Spleen (tissue), 11 donors: ENCODE data around the gene ACKR1. TPM values are rescaled to one million over a fixed set of nuclear protein-coding genes. Genes with fewer than 3 reads are reported as not detected.

ENCODE experiments used
- DNase-seq: peaks from one replicate; pipeline ENCODE4 v3.0.0-alpha.2; 2020
- H3K27ac ChIP-seq, 8 donors: fragments of 200-600 bp; sonication (generic) in 7 of 8; 1 replicate in 4 of 8; 2 replicates in 4 of 8; pipeline versions ENCODE4 v1.5.0 to v1.8.0; 2016 to 2021; ENCODE audit warnings: inconsistent platforms in 4 of 8, mild to moderate bottlenecking in 4 of 8, moderate library complexity in 1 of 8
- H3K27me3 ChIP-seq, 7 donors: fragments of 200-600 bp; sonication (generic) in 6 of 7; replicated peaks in 1 of 7; 1 replicate in 4 of 7; 2 replicates in 3 of 7; pipeline versions ENCODE4 v1.5.0 to v1.8.0; 2016 to 2021; ENCODE audit warnings: inconsistent platforms in 3 of 7, mild to moderate bottlenecking in 1 of 7
- H3K36me3 ChIP-seq, 6 donors: fragments of 200-600 bp; sonication (generic) in 5 of 6; 1 replicate in 4 of 6; 2 replicates in 2 of 6; pipeline versions ENCODE4 v1.5.0 to v1.8.0; 2016 to 2021; ENCODE audit warnings: inconsistent platforms in 2 of 6
- H3K4me1 ChIP-seq, 6 donors: fragments of 200-600 bp; sonication (generic) in 5 of 6; 1 replicate in 3 of 6; 2 replicates in 3 of 6; pipeline versions ENCODE4 v1.5.0 to v1.8.0; 2016 to 2021; ENCODE audit warnings: inconsistent platforms in 3 of 6
- H3K4me3 ChIP-seq, 8 donors: fragments of 200-600 bp; sonication (generic) in 7 of 8; 1 replicate in 4 of 8; 2 replicates in 4 of 8; pipeline versions ENCODE4 v1.5.0 to v1.8.0; 2016 to 2021; ENCODE audit warnings: inconsistent platforms in 4 of 8, mild to moderate bottlenecking in 4 of 8, moderate library complexity in 2 of 8
- H3K9me3 ChIP-seq, 8 donors: fragments of 200-600 bp; sonication (generic) in 7 of 8; 1 replicate in 4 of 8; 2 replicates in 4 of 8; pipeline versions ENCODE4 v1.5.0 to v1.8.0; 2016 to 2021; ENCODE audit warnings: inconsistent platforms in 4 of 8
- POLR2A ChIP-seq, 3 donors: fragments of 450-650 bp; IDR thresholded peaks; one replicate each; pipeline ENCODE4 v1.5.1; 2017; ENCODE audit warnings: antibody characterized with exemption in 3 of 3, mild to moderate bottlenecking in 1 of 3
- POLR2AphosphoS5 ChIP-seq, 3 donors: sonication (generic); formaldehyde crosslinking; IDR thresholded peaks; one replicate each; pipeline ENCODE4 v1.5.1; 2017; ENCODE audit warnings: antibody characterized with exemption in 3 of 3
- WGBS, 5 donors: extraction: QIAGEN DNeasy Blood & Tissue Kit in 3 of 5; methylation state at CpG; one replicate each; pipeline versions ENCODE4 v1.1.5 to v1.1.7; 2013 to 2018; 5-methylcytosine and 5-hydroxymethylcytosine counted together
- intact Hi-C: fragments of 100-400 bp; cut with DNase I; formaldehyde crosslinking; loops from one replicate; pipeline ENCODE4 v1.15.0; 2023; ENCODE audit warnings: low total_unique reads
- polyA plus RNA-seq, 3 donors: library from polyadenylated mRNA; stranded (reverse); fragments of 200-250 nt; gene quantifications; one replicate each; pipeline ENCODE4 v1.2.1, GENCODE V29; 2013
- total RNA-seq, 7 donors: library from RNA; depleted of rRNA in 3 of 7; stranded (reverse); fragments of >200 nt in 3 of 7; fragmentation: NEBNext Ultra II Directional in 4 of 7; extraction: Animal tissue kit (Norgen Biotek cat#: 25700) in 4 of 7; gene quantifications; one replicate each; pipeline versions ENCODE4 v1.1.0 to v1.2.1, GENCODE V29; 2016 to 2021
- TF ChIP-seq, protein P1 (sequence below), 11 experiments: fragments of 200-600 bp in 7 of 11; fragments of 450-650 bp in 4 of 11; sonication (generic) in 4 of 11; IDR thresholded peaks in 8 of 11; conservative IDR thresholded peaks in 3 of 11; 1 replicate in 7 of 11; 2 replicates in 4 of 11; pipeline versions ENCODE4 v1.4.0 to v1.8.0; 2016 to 2021; ENCODE audit warnings: antibody characterized with exemption in 11 of 11, inconsistent platforms in 4 of 11, mild to moderate bottlenecking in 1 of 11
- donor health status: healthy with polysubstance abuse.
- donor health status: DM: no; HTN: no; CAD: no; lungs with moderate emphysema.
- donor health status: DM: no; HTN: no; CAD: no.
- donor health status: Bipolar disorder and iron deficiency.
- donor health status: healthy.
- donor health status: DM: no; HTN: no; CAD: no.
- donor health status: DM: yes; HTN: yes; CAD: no.

Gene ACKR1
- total and polyA plus RNA-seq, 10 donors, result 17.6 to 141 (median 99.6) TPM

DNA sequence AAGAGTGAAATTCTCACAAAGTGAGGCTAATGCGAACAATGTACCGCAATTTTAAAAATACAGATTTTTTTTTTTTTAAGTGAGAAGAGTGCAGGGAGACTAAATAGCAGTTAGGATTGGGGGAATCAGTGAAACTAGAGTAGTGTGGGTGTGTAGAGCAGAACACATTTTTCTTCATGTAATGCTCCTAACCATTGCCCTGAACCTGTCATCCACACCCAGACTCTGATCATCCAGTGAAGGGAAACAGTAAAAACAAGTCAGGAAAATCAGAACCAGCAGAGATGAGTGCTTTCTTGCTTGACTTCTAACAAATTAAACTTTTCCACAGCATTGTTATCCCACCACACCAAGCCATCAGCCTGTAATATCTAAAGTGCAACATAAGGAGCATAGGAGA is 24.2 kb upstream of the ACKR1 start:
- intact Hi-C loops, result no loop called here
- TF ChIP-seq, protein P1, sequence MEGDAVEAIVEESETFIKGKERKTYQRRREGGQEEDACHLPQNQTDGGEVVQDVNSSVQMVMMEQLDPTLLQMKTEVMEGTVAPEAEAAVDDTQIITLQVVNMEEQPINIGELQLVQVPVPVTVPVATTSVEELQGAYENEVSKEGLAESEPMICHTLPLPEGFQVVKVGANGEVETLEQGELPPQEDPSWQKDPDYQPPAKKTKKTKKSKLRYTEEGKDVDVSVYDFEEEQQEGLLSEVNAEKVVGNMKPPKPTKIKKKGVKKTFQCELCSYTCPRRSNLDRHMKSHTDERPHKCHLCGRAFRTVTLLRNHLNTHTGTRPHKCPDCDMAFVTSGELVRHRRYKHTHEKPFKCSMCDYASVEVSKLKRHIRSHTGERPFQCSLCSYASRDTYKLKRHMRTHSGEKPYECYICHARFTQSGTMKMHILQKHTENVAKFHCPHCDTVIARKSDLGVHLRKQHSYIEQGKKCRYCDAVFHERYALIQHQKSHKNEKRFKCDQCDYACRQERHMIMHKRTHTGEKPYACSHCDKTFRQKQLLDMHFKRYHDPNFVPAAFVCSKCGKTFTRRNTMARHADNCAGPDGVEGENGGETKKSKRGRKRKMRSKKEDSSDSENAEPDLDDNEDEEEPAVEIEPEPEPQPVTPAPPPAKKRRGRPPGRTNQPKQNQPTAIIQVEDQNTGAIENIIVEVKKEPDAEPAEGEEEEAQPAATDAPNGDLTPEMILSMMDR (IDR thresholded peaks at IDR 0.05 in 8 of 11, conservative IDR thresholded peaks at IDR 0.05 in 3 of 11), result no peak
- TF ChIP-seq POLR2AphosphoS5 (IDR thresholded peaks at IDR 0.05), result no peak
- no peak for TF ChIP-seq POLR2A (IDR thresholded peaks at IDR 0.05)
- no peaks in the 10 kb centered on the region for H3K36me3 ChIP-seq
- 95 to 100% (median 97%) methylated on average over 2 of the region's 2 CpGs for WGBS, 5 donors
- H3K4me1 ChIP-seq, result no peaks in the 10 kb centered on the region
- H3K27ac ChIP-seq, result no peak overlapping the region
- peaks cover 0 to 21% (median 0%) of the 10 kb centered on the region in 7 donors for H3K27me3 ChIP-seq
- DNase-seq, result no peak
- no peaks in the 10 kb centered on the region for H3K9me3 ChIP-seq
- no peak overlapping the region for H3K4me3 ChIP-seq

DNA sequence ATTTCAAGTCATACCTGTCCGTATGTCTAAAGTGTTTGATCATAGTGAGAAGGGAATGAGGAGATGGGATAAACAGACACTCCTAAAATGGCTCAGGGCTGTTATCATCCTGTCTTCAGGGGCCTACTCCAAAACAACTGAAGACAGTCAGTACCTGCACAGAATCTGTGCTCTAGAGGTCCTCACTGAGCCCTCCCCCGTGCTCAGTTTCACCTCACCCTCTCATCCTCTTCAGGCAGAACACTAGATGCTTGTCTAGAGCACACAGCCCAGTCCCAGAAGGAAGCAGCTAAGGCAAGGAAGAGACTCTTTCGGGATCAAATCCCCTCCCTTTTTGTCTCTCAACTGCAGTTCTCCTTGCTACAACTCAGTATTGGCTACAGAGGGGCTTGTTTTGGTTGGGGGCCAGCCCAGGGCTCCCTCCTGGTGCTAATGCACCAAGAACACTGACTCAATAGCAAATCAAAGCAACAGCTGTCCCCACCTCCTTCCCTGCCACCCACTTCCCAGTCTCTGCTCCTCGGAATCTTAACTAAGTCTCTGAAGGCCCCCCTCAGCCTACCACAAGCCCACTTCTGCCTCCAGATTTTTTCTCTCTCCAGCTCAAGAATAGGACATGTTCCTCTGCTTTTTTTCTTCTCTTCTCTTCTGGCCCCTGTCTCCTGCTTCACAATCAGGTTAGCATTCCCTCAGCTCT is 23.2 kb upstream of the ACKR1 start:
- TF ChIP-seq POLR2AphosphoS5 (IDR thresholded peaks at IDR 0.05) (no peak), POLR2A (IDR thresholded peaks at IDR 0.05) (no peak)
- TF ChIP-seq, protein P1 (IDR thresholded peaks at IDR 0.05 in 8 of 11, conservative IDR thresholded peaks at IDR 0.05 in 3 of 11), result no peak
- WGBS, 5 donors, result 47 to 65% (median 59%) methylated on average over 4 of the region's 4 CpGs

DNA sequence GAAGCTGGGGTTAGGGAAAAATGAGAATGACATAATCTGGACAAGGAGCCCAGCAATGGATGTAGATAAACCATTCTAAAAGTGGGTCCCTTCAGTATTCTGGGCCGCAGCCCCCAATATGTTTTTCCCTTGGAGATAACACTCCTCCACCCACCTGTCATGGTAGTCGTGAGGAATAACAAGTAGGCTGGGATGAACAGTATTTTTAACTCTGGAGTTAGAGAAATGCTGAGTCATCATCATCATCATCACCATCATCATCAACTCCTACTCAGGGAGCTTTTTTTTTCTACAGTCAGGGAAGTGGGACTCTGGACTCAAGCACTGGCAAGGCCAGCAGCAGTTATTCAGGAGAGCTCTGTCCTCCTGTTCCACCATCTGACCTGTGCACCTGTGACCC is 20.5 kb upstream of the ACKR1 start:
- TF ChIP-seq POLR2A (IDR thresholded peaks at IDR 0.05) (no peak), POLR2AphosphoS5 (IDR thresholded peaks at IDR 0.05) (no peak)
- TF ChIP-seq, protein P1 (IDR thresholded peaks at IDR 0.05 in 8 of 11, conservative IDR thresholded peaks at IDR 0.05 in 3 of 11), result no peak
- H3K27ac ChIP-seq, result no peak overlapping the region
- H3K4me1 ChIP-seq, result peaks cover 0 to 19% (median 11%) of the 10 kb centered on the region in 6 donors
- no peak overlapping the region for H3K4me3 ChIP-seq
- intact Hi-C loops, result no loop called here
- 68 to 82% (median 72%) methylated on average over 2 of the region's 2 CpGs for WGBS, 5 donors
- H3K36me3 ChIP-seq, result no peaks in the 10 kb centered on the region
- DNase-seq, result no peak
- peaks cover 0 to 37% (median 4%) of the 10 kb centered on the region in 7 donors for H3K27me3 ChIP-seq
- no peaks in the 10 kb centered on the region for H3K9me3 ChIP-seq

More for the DNA sequence above, 23.2 kb upstream of the ACKR1 start:
- Histone ChIP-seq H3K4me1 (no peaks in the 10 kb centered on the region), H3K36me3 (no peaks in the 10 kb centered on the region), H3K9me3 (no peaks in the 10 kb centered on the region), H3K27ac (no peak overlapping the region), H3K27me3 (peaks cover 0 to 14% (median 0%) of the 10 kb centered on the region in 7 donors), H3K4me3 (no peak overlapping the region)
- intact Hi-C loops, result no loop called here
- no peak for DNase-seq

DNA sequence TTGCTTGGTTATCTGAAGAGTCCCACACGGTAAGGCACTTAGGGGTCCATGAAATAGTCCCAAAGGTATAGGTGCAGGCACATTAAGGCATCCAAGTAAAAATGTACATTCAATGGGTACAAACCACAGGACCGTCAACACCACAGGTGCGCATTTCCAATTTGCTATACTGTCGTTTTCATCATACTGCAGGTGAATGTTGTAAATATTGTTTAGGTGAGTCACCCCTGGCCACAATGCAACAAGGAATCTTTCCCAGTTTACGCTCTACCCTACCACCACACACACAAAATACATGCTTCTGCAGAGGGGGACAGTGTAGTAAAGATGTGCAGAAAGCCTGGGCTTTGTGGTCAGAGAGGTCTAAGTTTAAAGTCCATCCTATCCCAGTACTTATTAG is 19.6 kb upstream of the ACKR1 start:
- H3K36me3 ChIP-seq, result no peaks in the 10 kb centered on the region
- no peak overlapping the region for H3K27ac ChIP-seq
- peaks cover 0 to 43% (median 4%) of the 10 kb centered on the region in 7 donors for H3K27me3 ChIP-seq
- no peaks in the 10 kb centered on the region for H3K9me3 ChIP-seq
- TF ChIP-seq, protein P1 (IDR thresholded peaks at IDR 0.05 in 8 of 11, conservative IDR thresholded peaks at IDR 0.05 in 3 of 11), result no peak
- no peak for TF ChIP-seq POLR2AphosphoS5 (IDR thresholded peaks at IDR 0.05)
- TF ChIP-seq POLR2A (IDR thresholded peaks at IDR 0.05), result no peak
- intact Hi-C loops, result no loop called here
- H3K4me3 ChIP-seq, result no peak overlapping the region
- no peak for DNase-seq
- peaks cover 0 to 19% (median 11%) of the 10 kb centered on the region in 6 donors for H3K4me1 ChIP-seq
- WGBS, 5 donors, result 86 to 92% (median 88%) methylated on average over 5 of the region's 5 CpGs
